Measurements from ENCODE around the gene CLCN4.

The CLCN4 gene

DNA sequence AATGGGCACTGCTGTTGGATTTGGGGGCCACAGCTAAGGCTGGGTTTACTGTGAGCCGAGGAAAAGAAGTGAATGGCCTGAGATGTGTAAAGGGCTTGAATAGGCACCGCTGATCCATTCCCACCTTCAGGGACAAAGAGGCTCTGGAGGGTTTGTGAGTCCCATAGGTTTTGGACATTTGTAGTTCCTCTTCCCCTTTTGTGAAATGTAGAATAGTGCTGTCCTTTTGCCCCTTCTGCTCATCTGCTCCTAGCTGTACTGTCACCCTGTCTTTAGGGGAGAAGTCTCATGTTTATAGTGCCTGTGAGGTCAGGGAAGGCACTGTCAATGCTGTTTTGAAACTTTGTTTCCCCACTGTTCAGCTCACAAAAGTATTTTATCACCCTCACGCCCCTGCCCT lies 26.4 kb upstream of the CLCN4 start:
- no peak for DNase-seq

DNA sequence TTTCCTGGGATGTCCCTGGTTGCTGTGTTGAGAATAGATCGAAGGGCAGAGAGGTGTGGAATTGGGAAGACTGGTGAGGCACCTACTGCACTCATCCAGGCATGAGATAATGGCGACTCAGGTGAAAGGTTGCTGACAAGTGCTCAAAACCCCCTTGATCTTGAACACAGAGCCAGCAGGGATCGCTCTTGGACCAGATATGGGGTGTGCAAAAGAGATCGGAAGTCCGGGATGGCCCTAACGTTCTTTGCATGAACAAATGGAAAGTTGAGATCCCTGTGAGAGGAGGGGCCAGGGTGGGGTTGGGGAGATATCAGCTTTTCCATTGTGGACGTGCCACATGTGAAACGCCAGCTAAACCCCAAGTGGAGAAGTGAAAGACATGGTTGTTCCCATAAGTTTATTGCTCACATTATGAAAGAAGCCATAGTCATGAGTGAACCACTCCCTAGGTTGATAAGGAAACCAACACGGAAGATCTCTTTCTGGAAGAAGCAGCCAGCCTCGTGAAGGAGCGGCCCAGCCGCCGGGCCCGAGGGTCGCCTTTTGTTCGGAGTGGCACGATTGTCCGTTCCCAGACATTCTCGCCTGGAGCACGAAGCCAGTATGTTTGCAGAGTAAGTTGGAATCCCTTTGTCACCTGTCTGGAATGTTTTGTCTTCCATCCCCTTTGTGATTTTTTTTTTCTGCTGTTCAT lies 22.6 kb upstream of the CLCN4 start:
- no peak for DNase-seq

DNA sequence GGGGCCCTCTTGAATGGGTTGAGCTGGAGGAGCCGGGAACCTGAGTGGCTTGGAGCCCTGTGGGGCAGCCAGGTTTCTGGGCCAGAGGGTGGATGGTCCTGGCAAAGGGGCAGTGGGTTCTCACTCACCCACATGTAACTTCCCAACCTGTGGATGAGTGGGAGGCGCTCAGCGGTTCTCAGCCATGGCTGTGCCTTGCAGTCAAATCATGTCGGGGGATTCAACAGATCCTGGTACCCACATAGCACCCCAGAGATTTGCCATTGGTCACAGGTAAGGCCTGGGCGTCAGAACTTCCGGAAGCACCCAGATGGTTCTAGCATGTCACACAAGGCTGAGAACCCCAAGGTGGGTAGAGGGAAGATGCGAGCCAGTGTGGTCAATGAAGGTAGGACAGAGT lies 21.9 kb upstream of the CLCN4 start:
- DNase-seq, result no peak

DNA sequence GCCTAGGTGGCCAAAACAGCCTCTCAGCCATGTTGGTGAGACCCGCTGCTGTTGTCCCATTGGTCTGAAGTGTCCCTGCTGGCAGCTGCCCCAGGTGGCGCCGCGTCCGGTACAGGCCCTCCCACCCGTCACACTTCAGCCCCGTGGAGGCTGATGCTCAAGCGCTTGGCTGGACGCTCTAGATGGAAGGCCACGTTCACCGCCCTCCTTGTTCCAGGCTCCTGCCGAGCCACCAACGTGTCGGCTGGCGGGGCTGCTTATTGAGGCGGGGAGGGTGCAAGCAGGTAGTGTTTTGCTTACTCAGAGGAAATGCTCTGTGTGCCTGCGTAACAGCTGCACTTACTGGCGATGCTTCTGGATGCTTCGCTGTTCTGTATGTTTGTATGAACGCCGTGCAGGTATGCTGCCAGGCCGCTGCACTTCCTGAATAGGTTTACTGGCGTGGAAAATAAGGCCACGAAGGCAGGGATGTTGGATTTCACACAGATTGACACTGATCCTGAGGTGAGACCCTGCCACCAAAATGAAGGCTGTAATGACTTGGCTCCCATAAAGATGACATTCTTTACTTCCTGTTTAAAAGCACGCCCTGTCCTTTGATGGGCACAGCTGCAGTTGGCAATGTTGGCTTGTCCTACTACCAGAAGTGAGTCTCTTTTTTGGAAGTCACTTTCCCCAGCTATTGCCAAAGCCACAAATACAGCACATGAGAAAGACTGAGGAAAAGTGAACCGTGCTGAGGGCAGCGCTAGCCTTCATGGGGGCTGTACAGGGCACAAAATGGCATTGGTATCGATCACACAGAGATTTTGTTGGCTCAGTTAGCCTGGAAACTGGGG lies 21.0 kb upstream of the CLCN4 start:
- no peak for DNase-seq

DNA sequence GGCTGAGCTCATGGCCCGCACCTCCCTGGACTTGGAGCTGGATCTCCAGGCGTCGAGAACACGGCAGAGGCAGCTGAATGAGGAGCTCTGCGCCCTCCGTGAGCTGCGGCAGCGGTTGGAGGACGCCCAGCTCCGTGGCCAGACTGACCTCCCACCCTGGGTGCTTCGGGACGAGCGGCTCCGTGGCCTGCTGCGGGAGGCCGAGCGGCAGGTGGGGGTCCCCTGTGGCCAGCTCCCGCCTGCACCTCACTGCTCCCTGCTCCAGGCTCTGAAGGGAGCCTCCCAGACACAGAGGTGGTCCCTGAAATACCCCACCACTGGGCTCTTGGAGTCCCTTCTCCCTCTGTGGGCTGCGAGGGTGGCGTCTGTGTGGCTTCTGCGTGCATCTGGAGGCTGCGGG lies 18.0 kb upstream of the CLCN4 start:
- no peak for DNase-seq

- DNase-seq, result no peak
Observed at GRCh38 chrX:10140264-10140663, 16.5 kb upstream of the CLCN4 start.

DNA sequence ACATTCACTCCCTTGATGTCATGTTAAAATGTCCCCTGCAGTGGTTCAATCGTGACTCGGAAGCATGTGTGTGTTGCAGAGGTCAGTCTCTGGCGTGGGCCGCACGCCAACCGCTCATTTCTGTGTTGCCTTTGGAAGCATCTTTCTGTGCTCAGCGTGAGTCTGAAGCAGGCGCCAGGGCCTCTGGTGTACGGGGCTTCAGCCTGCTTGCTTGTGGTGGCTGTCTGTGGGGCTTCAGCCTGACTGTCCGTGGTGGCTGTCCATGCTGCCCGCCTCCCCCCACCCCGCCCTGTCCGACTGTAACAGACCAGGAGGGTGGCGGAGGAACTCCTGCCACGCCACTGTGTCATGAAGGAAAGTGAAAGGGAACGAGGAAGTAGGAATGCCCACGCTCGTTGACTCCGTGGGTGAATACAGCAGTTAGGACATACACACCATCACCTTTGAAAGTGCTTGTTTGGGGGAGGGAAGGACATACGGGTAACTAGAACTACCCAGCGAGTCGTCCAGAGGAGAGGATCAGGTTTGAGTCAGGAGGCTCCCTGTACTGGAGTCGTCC lies 14.7 kb upstream of the CLCN4 start:
- no peak for DNase-seq

GRCh38 chrX:10143071-10143983 lies 13.4 kb upstream of the CLCN4 start:
- DNase-seq, result no peak

GRCh38 chrX:10146346-10146745 lies 10.4 kb upstream of the CLCN4 start:
- no peak for DNase-seq

- DNase-seq, result no peak
Observed at GRCh38 chrX:10152086-10152485, 4.7 kb upstream of the CLCN4 start.

- no peak for DNase-seq
Observed at GRCh38 chrX:10155137-10155536, 1.6 kb upstream of the CLCN4 start.

DNA sequence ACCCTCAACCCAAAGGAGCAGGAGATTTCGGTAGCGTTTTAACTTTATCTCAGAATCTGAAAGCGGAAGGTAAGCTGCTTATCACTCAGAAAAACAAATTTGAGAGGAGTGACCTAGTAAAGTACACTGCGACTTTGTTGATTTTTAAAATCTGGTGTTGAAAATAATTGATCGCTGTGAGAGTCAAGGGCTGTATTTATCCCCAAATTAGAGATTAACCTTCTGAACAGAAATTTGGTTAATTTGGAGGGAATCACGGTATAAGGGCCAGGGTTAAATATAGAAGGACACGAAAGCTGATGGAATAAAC lies 212 bp downstream of the CLCN4 start:
- DNase-seq, result no peak

DNA sequence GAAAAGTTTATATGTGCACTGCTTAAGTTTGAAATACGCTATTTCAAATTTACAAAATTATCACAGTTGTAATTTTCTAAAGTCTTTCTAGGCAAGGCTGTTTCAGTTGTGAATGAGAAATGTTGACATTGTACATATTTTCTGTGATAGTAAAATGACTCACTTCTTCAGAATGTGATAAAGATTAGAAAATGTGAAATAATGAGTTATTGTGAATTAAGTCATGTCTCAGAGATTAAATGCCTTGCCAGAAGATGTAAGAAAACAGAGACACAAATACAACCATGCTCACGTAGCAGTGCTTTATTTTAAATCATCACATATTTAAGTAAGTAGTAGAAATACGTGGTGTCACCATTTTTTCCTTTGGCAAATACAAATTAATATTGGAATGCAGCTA lies 768 bp downstream of the CLCN4 start:
- DNase-seq, result no peak

GRCh38 chrX:10158279-10159144 lies 1.7 kb downstream of the CLCN4 start:
- DNase-seq, result no peak

DNA sequence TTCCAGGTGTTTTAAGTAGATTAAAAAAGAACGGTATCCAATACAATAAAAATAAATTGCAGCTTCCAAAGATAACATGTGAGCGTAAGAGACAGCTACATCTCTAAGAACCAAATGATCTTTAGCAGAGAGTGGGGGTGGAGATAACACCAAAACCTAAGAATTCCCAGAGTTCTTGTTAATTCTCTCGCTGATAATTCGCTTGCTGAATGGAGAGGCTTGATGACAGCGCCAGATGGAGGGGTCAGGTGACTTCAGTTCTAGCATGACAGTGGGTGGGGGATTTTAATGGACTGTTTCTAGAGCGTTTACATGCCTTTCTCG lies 2.3 kb downstream of the CLCN4 start:
- no peak for DNase-seq

GRCh38 chrX:10160211-10160610 lies 3.4 kb downstream of the CLCN4 start:
- no peak for DNase-seq

GRCh38 chrX:10163031-10163430 lies 6.3 kb downstream of the CLCN4 start:
- no peak for DNase-seq

GRCh38 chrX:10164879-10165278 lies 8.1 kb downstream of the CLCN4 start:
- no peak for DNase-seq

- no peak for DNase-seq
Observed at GRCh38 chrX:10165580-10166247, 8.9 kb downstream of the CLCN4 start.

DNA sequence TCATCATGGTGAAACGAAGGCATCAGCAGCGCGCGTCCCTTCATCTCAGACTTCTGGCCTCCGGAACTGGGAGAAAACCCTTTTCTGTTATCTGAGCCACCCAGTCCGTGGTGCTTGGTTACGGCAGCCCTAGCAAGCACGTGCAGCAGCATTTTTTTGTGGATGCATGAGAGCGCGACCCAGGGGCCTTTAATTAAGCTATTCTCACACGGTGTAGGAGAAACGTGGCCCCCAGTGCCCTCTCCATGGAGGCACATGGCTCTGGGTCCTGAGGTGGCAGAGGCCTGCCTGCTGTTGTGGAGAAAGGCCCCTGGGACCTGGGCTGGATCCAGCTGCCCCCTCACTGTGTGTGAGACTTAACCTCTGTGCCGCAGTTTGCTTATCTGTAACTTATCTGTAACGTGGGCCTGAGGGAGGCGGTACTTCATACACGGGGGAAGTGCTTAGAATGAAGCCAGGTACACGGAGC lies 9.5 kb downstream of the CLCN4 start:
- no peak for DNase-seq

GRCh38 chrX:10166731-10167151 lies 10.0 kb downstream of the CLCN4 start:
- DNase-seq, result no peak

DNA sequence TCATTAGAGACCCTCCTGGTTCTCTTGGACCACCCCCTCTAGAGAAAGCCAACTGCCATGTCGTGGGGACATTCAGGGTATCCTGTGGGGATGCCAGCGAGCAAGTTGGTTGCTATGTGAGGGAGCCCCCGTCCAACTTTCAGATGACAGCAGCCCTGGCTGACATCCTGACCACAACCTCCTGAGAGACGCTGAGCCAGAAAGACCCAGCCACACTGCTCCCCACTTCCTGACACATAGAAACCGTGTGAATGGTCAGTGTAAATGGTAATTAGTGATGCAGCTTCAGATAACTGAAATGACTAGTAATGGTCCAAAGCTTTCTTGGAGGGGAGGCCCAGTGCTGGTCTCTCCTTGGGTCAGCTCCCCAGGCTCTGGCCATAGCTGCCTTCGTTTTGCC lies 10.8 kb downstream of the CLCN4 start:
- no peak for DNase-seq
